ENCODE data around the gene SRD5A3.

The SRD5A3 gene

GRCh38 chr4:55378617-55379467, 32.8 kb downstream of the SRD5A3 start:
- no peak for DNase-seq

GRCh38 chr4:55380576-55380975, 34.5 kb downstream of the SRD5A3 start:
- no peak for DNase-seq

GRCh38 chr4:55381502-55381901, 35.5 kb downstream of the SRD5A3 start:
- no peak for DNase-seq

- DNase-seq: no peak
Observed at GRCh38 chr4:55382488-55383003, 36.5 kb downstream of the SRD5A3 start.

GRCh38 chr4:55385201-55385649, 39.2 kb downstream of the SRD5A3 start:
- DNase-seq: no peak

- peak in 1 of 2 donors; percentile 35 for DNase-seq
Observed at GRCh38 chr4:55386073-55386472, 40.0 kb downstream of the SRD5A3 start.

- DNase-seq: no peak
Observed at GRCh38 chr4:55386840-55387239, 40.8 kb downstream of the SRD5A3 start.

GRCh38 chr4:55393461-55394320, 47.6 kb downstream of the SRD5A3 start:
- DNase-seq: peak; percentile 49 to 52

GRCh38 chr4:55395218-55395528, 49.1 kb downstream of the SRD5A3 start:
- DNase-seq: no peak

- DNase-seq: peak; percentile 84 to 87
Observed at GRCh38 chr4:55395529-55396307, 49.7 kb downstream of the SRD5A3 start, which contains the start of gene TMEM165. Gene TMEM165 (plus strand): TSS chr4:55395957. CDS start chr4:55396190, 233 bp downstream.

GRCh38 chr4:55396308-55397125, 50.5 kb downstream of the SRD5A3 start:
- peak in 1 of 2 donors; percentile 25 for DNase-seq

GRCh38 chr4:55397126-55397436, 51.0 kb downstream of the SRD5A3 start:
- peak in 1 of 2 donors; percentile 34 for DNase-seq

- peak in 1 of 2 donors; percentile 49 for DNase-seq
Observed at GRCh38 chr4:55397520-55398321, 51.7 kb downstream of the SRD5A3 start.

GRCh38 chr4:55398461-55398860, 52.4 kb downstream of the SRD5A3 start:
- DNase-seq: no peak

GRCh38 chr4:55398966-55399365, 52.9 kb downstream of the SRD5A3 start:
- no peak for DNase-seq

- no peak for DNase-seq
Observed at GRCh38 chr4:55399581-55399980, 53.5 kb downstream of the SRD5A3 start.

- DNase-seq: no peak
Observed at GRCh38 chr4:55405073-55405472, 59.0 kb downstream of the SRD5A3 start.

GRCh38 chr4:55406545-55406944, 60.5 kb downstream of the SRD5A3 start:
- no peak for DNase-seq

GRCh38 chr4:55407119-55407518, 61.1 kb downstream of the SRD5A3 start:
- no peak for DNase-seq

- DNase-seq: no peak
Observed at GRCh38 chr4:55407764-55408163, 61.7 kb downstream of the SRD5A3 start.
